ENCODE data around the gene KIF27.

The KIF27 gene

GRCh38 chr9:83800236-83801033 lies 120.8 kb downstream of the KIF27 start:
- Histone ChIP-seq H3K79me2 (ENCODE audit: insufficient read depth, low read length) (no peaks in the 10 kb centered on the region), H3K4me3 (ENCODE audit: insufficient read depth, low read length, poor library complexity, severe bottlenecking) (no peak overlapping the region), H3K9ac (ENCODE audit: low read length) (no peak overlapping the region), H2AFZ (ENCODE audit: low read depth, low read length, severe bottlenecking) (no peak overlapping the region), H3K4me2 (ENCODE audit: low read depth, low read length, poor library complexity, severe bottlenecking) (no peak overlapping the region), H3K27ac (ENCODE audit: low read depth, low read length) (no peak overlapping the region), H4K20me1 (ENCODE audit: low read depth, low read length) (no peaks in the 10 kb centered on the region), H3K9me3 (ENCODE audit: insufficient read depth, low read length) (no peaks in the 10 kb centered on the region), H3K27me3 (ENCODE audit: low read length) (no peaks in the 10 kb centered on the region), H3K36me3 (ENCODE audit: low read length) (no peaks in the 10 kb centered on the region), H3K9me2 (replicated peaks; ENCODE audit: insufficient read depth, low read length) (no peaks in the 10 kb centered on the region), H3F3A (ENCODE audit: insufficient read depth) (no peaks in the 10 kb centered on the region)
- TF ChIP-seq EZH2phosphoT487 (conservative IDR thresholded peaks at IDR 0.05; ENCODE audit: low read length), result no peak
- TF ChIP-seq, protein P1, sequence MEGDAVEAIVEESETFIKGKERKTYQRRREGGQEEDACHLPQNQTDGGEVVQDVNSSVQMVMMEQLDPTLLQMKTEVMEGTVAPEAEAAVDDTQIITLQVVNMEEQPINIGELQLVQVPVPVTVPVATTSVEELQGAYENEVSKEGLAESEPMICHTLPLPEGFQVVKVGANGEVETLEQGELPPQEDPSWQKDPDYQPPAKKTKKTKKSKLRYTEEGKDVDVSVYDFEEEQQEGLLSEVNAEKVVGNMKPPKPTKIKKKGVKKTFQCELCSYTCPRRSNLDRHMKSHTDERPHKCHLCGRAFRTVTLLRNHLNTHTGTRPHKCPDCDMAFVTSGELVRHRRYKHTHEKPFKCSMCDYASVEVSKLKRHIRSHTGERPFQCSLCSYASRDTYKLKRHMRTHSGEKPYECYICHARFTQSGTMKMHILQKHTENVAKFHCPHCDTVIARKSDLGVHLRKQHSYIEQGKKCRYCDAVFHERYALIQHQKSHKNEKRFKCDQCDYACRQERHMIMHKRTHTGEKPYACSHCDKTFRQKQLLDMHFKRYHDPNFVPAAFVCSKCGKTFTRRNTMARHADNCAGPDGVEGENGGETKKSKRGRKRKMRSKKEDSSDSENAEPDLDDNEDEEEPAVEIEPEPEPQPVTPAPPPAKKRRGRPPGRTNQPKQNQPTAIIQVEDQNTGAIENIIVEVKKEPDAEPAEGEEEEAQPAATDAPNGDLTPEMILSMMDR (IDR thresholded peaks at IDR 0.05; ENCODE audit: insufficient read depth, low read length, poor library complexity, severe bottlenecking), result no peak

DNA sequence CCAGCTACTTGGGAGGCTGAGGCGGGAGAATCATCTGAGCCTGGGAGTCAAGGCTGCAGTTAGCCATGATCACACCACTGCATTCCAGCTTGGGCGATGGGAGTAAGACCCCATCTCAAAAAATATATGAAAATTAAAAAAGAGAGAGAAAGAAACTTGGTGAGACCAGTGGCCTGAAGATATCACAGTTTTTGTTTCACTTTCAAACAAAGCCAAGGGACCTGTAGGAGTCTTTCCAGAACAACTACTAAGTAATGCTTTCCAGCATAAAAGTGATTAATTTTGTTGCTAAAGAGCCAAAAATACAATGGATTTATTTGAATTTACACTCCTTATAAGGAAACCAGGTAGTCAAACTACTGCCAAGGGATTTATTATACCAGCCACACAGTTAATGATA lies 127.2 kb downstream of the KIF27 start:
- Histone ChIP-seq H3K9me3 (ENCODE audit: insufficient read depth, low read length) (no peaks in the 10 kb centered on the region), H3K9me2 (replicated peaks; ENCODE audit: insufficient read depth, low read length) (no peaks in the 10 kb centered on the region), H2AFZ (ENCODE audit: low read depth, low read length, severe bottlenecking) (no peak overlapping the region), H3F3A (ENCODE audit: insufficient read depth) (no peaks in the 10 kb centered on the region), H3K4me3 (ENCODE audit: insufficient read depth, low read length, poor library complexity, severe bottlenecking) (no peak overlapping the region), H3K27me3 (ENCODE audit: low read length) (no peaks in the 10 kb centered on the region), H3K36me3 (ENCODE audit: low read length) (no peaks in the 10 kb centered on the region), H3K9ac (ENCODE audit: low read length) (no peak overlapping the region), H4K20me1 (ENCODE audit: low read depth, low read length) (no peaks in the 10 kb centered on the region), H3K79me2 (ENCODE audit: insufficient read depth, low read length) (no peaks in the 10 kb centered on the region), H3K27ac (ENCODE audit: low read depth, low read length) (no peak overlapping the region), H3K4me2 (ENCODE audit: low read depth, low read length, poor library complexity, severe bottlenecking) (no peak overlapping the region)
- TF ChIP-seq, protein P1 (IDR thresholded peaks at IDR 0.05; ENCODE audit: insufficient read depth, low read length, poor library complexity, severe bottlenecking), result no peak
- no peak for TF ChIP-seq EZH2phosphoT487 (conservative IDR thresholded peaks at IDR 0.05; ENCODE audit: low read length)

GRCh38 chr9:83792746-83793145 lies 128.5 kb downstream of the KIF27 start:
- no peaks in the 10 kb centered on the region for H3K36me3 ChIP-seq (ENCODE audit: low read length)
- no peak overlapping the region for H3K27ac ChIP-seq (ENCODE audit: low read depth, low read length)
- no peak overlapping the region for H3K9ac ChIP-seq (ENCODE audit: low read length)
- no peaks in the 10 kb centered on the region for H3K9me2 ChIP-seq (replicated peaks; ENCODE audit: insufficient read depth, low read length)
- TF ChIP-seq EZH2phosphoT487 (conservative IDR thresholded peaks at IDR 0.05; ENCODE audit: low read length), result no peak
- TF ChIP-seq, protein P1 (IDR thresholded peaks at IDR 0.05; ENCODE audit: insufficient read depth, low read length, poor library complexity, severe bottlenecking), result no peak
- no peak overlapping the region for H2AFZ ChIP-seq (ENCODE audit: low read depth, low read length, severe bottlenecking)
- no peak overlapping the region for H3K4me2 ChIP-seq (ENCODE audit: low read depth, low read length, poor library complexity, severe bottlenecking)
- H4K20me1 ChIP-seq (ENCODE audit: low read depth, low read length), result no peaks in the 10 kb centered on the region
- H3K79me2 ChIP-seq (ENCODE audit: insufficient read depth, low read length), result no peaks in the 10 kb centered on the region
- no peak overlapping the region for H3K4me3 ChIP-seq (ENCODE audit: insufficient read depth, low read length, poor library complexity, severe bottlenecking)
- no peaks in the 10 kb centered on the region for H3F3A ChIP-seq (ENCODE audit: insufficient read depth)
- no peaks in the 10 kb centered on the region for H3K9me3 ChIP-seq (ENCODE audit: insufficient read depth, low read length)
- H3K27me3 ChIP-seq (ENCODE audit: low read length), result no peaks in the 10 kb centered on the region
